ENCODE measurements around the gene ZNF346. TPM values are rescaled to one million over a fixed set of nuclear protein-coding genes. Genes with fewer than 3 reads are reported as not detected.

Gene ZNF346
- total and polyA plus RNA-seq, 2 of the 13 experiments (the other 11 are each of a cell fraction or from before 2014, with no cell fraction given): 8.6 to 19.4 TPM

- TF ChIP-seq ZNF235 (CRISPR knock-in tag; IDR thresholded peaks at IDR 0.05; ENCODE audit: borderline replicate concordance): peak; percentile 68; the same call in 1 of the 2 replicates
- TF ChIP-seq ZNF777 (CRISPR knock-in tag; IDR thresholded peaks at IDR 0.05): peak; percentile 99
- peak; percentile 95 for TF ChIP-seq NCOA1 (CRISPR knock-in tag; IDR thresholded peaks at IDR 0.05)
- TF ChIP-seq GZF1 (CRISPR knock-in tag; IDR thresholded peaks at IDR 0.05): no peak
- peak; percentile 34; the same call in 1 of the 2 replicates for TF ChIP-seq MEIS1 (CRISPR knock-in tag; IDR thresholded peaks at IDR 0.05; ENCODE audit: borderline replicate concordance)
- peak; percentile 14; the same call in 1 of the 2 replicates for TF ChIP-seq SNAI1 (CRISPR knock-in tag; IDR thresholded peaks at IDR 0.05; ENCODE audit: borderline replicate concordance)
- TF ChIP-seq E2F1 (CRISPR knock-in tag; IDR thresholded peaks at IDR 0.05): peak; percentile 61; the same call in 1 of the 2 replicates
- no peak; the same call in 1 of the 2 replicates for TF ChIP-seq CENPBD1 (CRISPR knock-in tag; IDR thresholded peaks at IDR 0.05; ENCODE audit: borderline replicate concordance, low read depth)
- no peak; the same call in 1 of the 2 replicates for TF ChIP-seq ZNF142 (CRISPR knock-in tag; IDR thresholded peaks at IDR 0.05)
- TF ChIP-seq BATF2 (CRISPR knock-in tag; IDR thresholded peaks at IDR 0.05): no peak
- TF ChIP-seq ZBTB7A (CRISPR knock-in tag; IDR thresholded peaks at IDR 0.05): no peak
- TF ChIP-seq RCOR2 (CRISPR knock-in tag; IDR thresholded peaks at IDR 0.05): no peak
- no peak for TF ChIP-seq ZBTB37 (CRISPR knock-in tag; IDR thresholded peaks at IDR 0.05)
- TF ChIP-seq PBX2 (CRISPR knock-in tag; IDR thresholded peaks at IDR 0.05): no peak
- TF ChIP-seq HNRNPUL1 (IDR thresholded peaks at IDR 0.05; ENCODE audit: low read depth, low read length): peak; percentile 100
- TF ChIP-seq TBX2 (CRISPR knock-in tag; IDR thresholded peaks at IDR 0.05; ENCODE audit: borderline replicate concordance): peak; percentile 81; the same call in 1 of the 2 replicates
- no peak for TF ChIP-seq PAF1 (CRISPR knock-in tag; IDR thresholded peaks at IDR 0.05)
- no peak for TF ChIP-seq FOXM1 (CRISPR knock-in tag; IDR thresholded peaks at IDR 0.05)
- no peak for TF ChIP-seq SMARCC2 (IDR thresholded peaks at IDR 0.05)
Measured at GRCh38 chr5:177086654-177087397, 64.3 kb downstream of the ZNF346 start, which contains the start of gene FGFR4 (continued).
